ENCODE measurements around the gene TMC5.
"Not testable (repeated sequence)": the region's sequence is repeated elsewhere in the genome, so short reads cannot be mapped to it uniquely, and the experiment has no call there.

TMC5 gene

GRCh38 chr16:19515757-19516156, 98.1 kb downstream of the TMC5 start:
- no peak for DNase-seq

- no peak for DNase-seq
Measured at GRCh38 chr16:19517424-19518089, 99.9 kb downstream of the TMC5 start.

- no peak for DNase-seq
Measured at GRCh38 chr16:19518388-19518787, 100.7 kb downstream of the TMC5 start.

- no peak for DNase-seq
Measured at GRCh38 chr16:19520861-19521331, 103.2 kb downstream of the TMC5 start.

- peak; percentile 89 for DNase-seq
Measured at GRCh38 chr16:19521471-19522396, 104.1 kb downstream of the TMC5 start, which contains the start of gene GDE1. Gene GDE1 (minus strand): TSS chr16:19522098. CDS start chr16:19521964, 134 bp downstream.

- DNase-seq: no peak
Measured at GRCh38 chr16:19522397-19522732, 104.7 kb downstream of the TMC5 start.

- no peak for DNase-seq
Measured at GRCh38 chr16:19522760-19523159, 105.1 kb downstream of the TMC5 start.

GRCh38 chr16:19523184-19523558, 105.5 kb downstream of the TMC5 start:
- DNase-seq: no peak

- DNase-seq: peak; percentile 92
Measured at GRCh38 chr16:19523559-19524355, 106.1 kb downstream of the TMC5 start, which contains the start of gene CCP110. Gene CCP110 (plus strand): TSS chr16:19523942. CDS start chr16:19527882, 3,940 bp downstream.

GRCh38 chr16:19524356-19524615, 106.6 kb downstream of the TMC5 start:
- no peak for DNase-seq

- no peak for DNase-seq
Measured at GRCh38 chr16:19524616-19525384, 107.1 kb downstream of the TMC5 start.

GRCh38 chr16:19525385-19525723, 107.7 kb downstream of the TMC5 start:
- no peak for DNase-seq

GRCh38 chr16:19527161-19527560, 109.5 kb downstream of the TMC5 start:
- no peak for DNase-seq

- no peak for DNase-seq
Measured at GRCh38 chr16:19528666-19529065, 111.0 kb downstream of the TMC5 start.

GRCh38 chr16:19532601-19533000, 114.9 kb downstream of the TMC5 start:
- no peak for DNase-seq

GRCh38 chr16:19540241-19540970, 122.7 kb downstream of the TMC5 start:
- no peak for DNase-seq

- no peak for DNase-seq
Measured at GRCh38 chr16:19542138-19542821, 124.6 kb downstream of the TMC5 start.

- DNase-seq: not testable (repeated sequence)
Measured at GRCh38 chr16:19543278-19543996, 125.8 kb downstream of the TMC5 start.

- DNase-seq: no peak
Measured at GRCh38 chr16:19548144-19548543, 130.5 kb downstream of the TMC5 start.

Measured in activated effector memory CD4-positive, alpha-beta T cell treated with Interleukin-2 at 50 U/mL for 16 hours (primary cell).